ENCODE measurements around the gene DNER. TPM values are rescaled to one million over a fixed set of nuclear protein-coding genes. Genes with fewer than 3 reads are reported as not detected.
"Not testable (repeated sequence)": the region's sequence is repeated elsewhere in the genome, so short reads cannot be mapped to it uniquely, and the experiment has no call there.

Gene DNER
- total and polyA plus RNA-seq, 2 of the 4 experiments (the other 2 are of a cell fraction) = under 0.01 to 0.14 TPM

GRCh38 chr2:229695961-229696360 lies 18.4 kb downstream of the DNER start:
- intact Hi-C loops (cut with micrococcal nuclease) = no loop called here
- no peak for TF ChIP-seq MXI1 (IDR thresholded peaks at IDR 0.05; ENCODE audit: borderline replicate concordance, low read depth, low read length)
- no peak for TF ChIP-seq RFX5 (IDR thresholded peaks at IDR 0.05; ENCODE audit: low read depth, low read length)
- no peak for TF ChIP-seq BHLHE40 (IDR thresholded peaks at IDR 0.05; ENCODE audit: low read depth, low read length)
- no peak for TF ChIP-seq SMC3 (IDR thresholded peaks at IDR 0.05; ENCODE audit: low read depth, low read length)
- no peak for TF ChIP-seq RAD21 (IDR thresholded peaks at IDR 0.05; ENCODE audit: low read length)
- no peak for TF ChIP-seq NFE2L2 (IDR thresholded peaks at IDR 0.05; ENCODE audit: low read depth, low read length)
- H2BK120ac ChIP-seq (ENCODE audit: low read depth, low read length) = no peak overlapping the region
- no peak overlapping the region for H2BK20ac ChIP-seq (ENCODE audit: low read depth, low read length)
- H3K27me3 ChIP-seq (ENCODE audit: control insufficient read depth, insufficient read depth, low read length) = no peaks in the 10 kb centered on the region
- ChIA-PET CTCF (no interaction called here), POLR2A (ENCODE audit: unreplicated experiment) (no interaction called here)
- no peak overlapping the region for H3K14ac ChIP-seq (replicated peaks; ENCODE audit: low read depth, low read length)
- BruUV-seq (replicated peaks) = no TSS peak
- H3K36me3 ChIP-seq (ENCODE audit: control insufficient read depth, insufficient read depth, low read length) = no peaks in the 10 kb centered on the region
- H3K56ac ChIP-seq (ENCODE audit: extremely low read depth, insufficient read depth, low read length) = no peak overlapping the region
- DNase-seq (no peak), ATAC-seq (ENCODE audit: low read depth) (no peak)
- no peak overlapping the region for H3K18ac ChIP-seq (ENCODE audit: low read depth, low read length)
- no CpG with 5 or more reads among the region's 2 CpGs for WGBS, 2 experiments (ENCODE audit: extremely low coverage in 2 of 2, insufficient read length in 1 of 2)
- H4K91ac ChIP-seq (ENCODE audit: insufficient read depth, low read depth, low read length) = no peak overlapping the region
- H3K4me3 ChIP-seq (ENCODE audit: insufficient read depth, low read depth, low read length) = no peak overlapping the region
- in situ Hi-C loops (cut with MboI; ENCODE audit: low sequenced_read_pairs) = no loop called here
- no peak overlapping the region for H2BK15ac ChIP-seq (ENCODE audit: low read depth, low read length)
- no peak overlapping the region for H3K9ac ChIP-seq (ENCODE audit: low read depth, low read length)
- no peaks in the 10 kb centered on the region for H3K79me1 ChIP-seq (ENCODE audit: low read depth in 1 of 2, low read length in 2 of 2)
- dilution Hi-C loops (cut with HindIII; ENCODE audit: low sequenced_read_pairs, unreplicated experiment) = no loop called here
- H3K9me3 ChIP-seq (ENCODE audit: control insufficient read depth, insufficient read depth, low read length) = no peaks in the 10 kb centered on the region
- no peak overlapping the region for H3K4me2 ChIP-seq (ENCODE audit: low read depth, low read length)
- H3K4ac ChIP-seq (ENCODE audit: low read depth, low read length) = no peak overlapping the region
- no peak overlapping the region for H3K23ac ChIP-seq (ENCODE audit: low read depth, low read length)
- H2BK5ac ChIP-seq (ENCODE audit: low read depth, low read length, poor library complexity, severe bottlenecking) = no peak overlapping the region
- no peak overlapping the region for H2AFZ ChIP-seq (replicated peaks; ENCODE audit: low read length, poor library complexity)
- H2AK5ac ChIP-seq (ENCODE audit: low read depth, low read length) = no peak overlapping the region
- no peak overlapping the region for H4K8ac ChIP-seq (ENCODE audit: low read depth in 2 of 2, low read length in 2 of 2)
- no peak overlapping the region for H4K5ac ChIP-seq (ENCODE audit: low read depth, low read length)
- no peaks in the 10 kb centered on the region for H4K20me1 ChIP-seq (ENCODE audit: insufficient read depth, low read length)
- no peak overlapping the region for H2AK9ac ChIP-seq (replicated peaks; ENCODE audit: low read depth, low read length, poor library complexity)
- H3K4me1 ChIP-seq (ENCODE audit: control insufficient read depth, insufficient read depth, low read length) = no peaks in the 10 kb centered on the region
- no peaks in the 10 kb centered on the region for H3K9me1 ChIP-seq (ENCODE audit: insufficient read depth, low read length)
- no peak overlapping the region for H3K27ac ChIP-seq (ENCODE audit: insufficient read depth, low read length)

GRCh38 chr2:229693845-229694244 lies 20.5 kb downstream of the DNER start:
- H4K91ac ChIP-seq (ENCODE audit: insufficient read depth, low read depth, low read length); H3K9me1 ChIP-seq (ENCODE audit: insufficient read depth, low read length); H3K56ac ChIP-seq (ENCODE audit: extremely low read depth, insufficient read depth, low read length); H2BK120ac ChIP-seq (ENCODE audit: low read depth, low read length); H3K4ac ChIP-seq (ENCODE audit: low read depth, low read length); in situ Hi-C loops (cut with MboI; ENCODE audit: low sequenced_read_pairs); H3K79me1 ChIP-seq (ENCODE audit: low read depth in 1 of 2, low read length in 2 of 2); intact Hi-C loops (cut with micrococcal nuclease); ATAC-seq (ENCODE audit: low read depth); DNase-seq; H3K4me3 ChIP-seq (ENCODE audit: insufficient read depth, low read depth, low read length); H2BK15ac ChIP-seq (ENCODE audit: low read depth, low read length); POLR2A ChIA-PET (ENCODE audit: unreplicated experiment); H4K5ac ChIP-seq (ENCODE audit: low read depth, low read length); BruUV-seq (replicated peaks); H3K9me3 ChIP-seq (ENCODE audit: control insufficient read depth, insufficient read depth, low read length); H3K4me1 ChIP-seq (ENCODE audit: control insufficient read depth, insufficient read depth, low read length); H3K4me2 ChIP-seq (ENCODE audit: low read depth, low read length); H3K27me3 ChIP-seq (ENCODE audit: control insufficient read depth, insufficient read depth, low read length); H3K27ac ChIP-seq (ENCODE audit: insufficient read depth, low read length); H4K20me1 ChIP-seq (ENCODE audit: insufficient read depth, low read length); H3K23ac ChIP-seq (ENCODE audit: low read depth, low read length); H2BK5ac ChIP-seq (ENCODE audit: low read depth, low read length, poor library complexity, severe bottlenecking); H2AK5ac ChIP-seq (ENCODE audit: low read depth, low read length); dilution Hi-C loops (cut with HindIII; ENCODE audit: low sequenced_read_pairs, unreplicated experiment); H2AFZ ChIP-seq (replicated peaks; ENCODE audit: low read length, poor library complexity); H3K9ac ChIP-seq (ENCODE audit: low read depth, low read length); H3K18ac ChIP-seq (ENCODE audit: low read depth, low read length); H3K36me3 ChIP-seq (ENCODE audit: control insufficient read depth, insufficient read depth, low read length); H3K14ac ChIP-seq (replicated peaks; ENCODE audit: low read depth, low read length); H2BK20ac ChIP-seq (ENCODE audit: low read depth, low read length); H4K8ac ChIP-seq (ENCODE audit: low read depth in 2 of 2, low read length in 2 of 2); H2AK9ac ChIP-seq (replicated peaks; ENCODE audit: low read depth, low read length, poor library complexity): not testable (repeated sequence)
- WGBS, 2 experiments (ENCODE audit: extremely low coverage in 2 of 2, insufficient read length in 1 of 2) = no CpG with 5 or more reads among the region's 1 CpG
- CTCF ChIA-PET = interaction anchor here (0.6 kb wide), 1 partner anchor 369 kb away, joined by 3 read pairs; no protein-coding TSS in a partner anchor

Data from IMR-90 (cell line).